Measurements from ENCODE around the gene TSC22D2. TPM values are rescaled to one million over a fixed set of nuclear protein-coding genes. Genes with fewer than 3 reads are reported as not detected.

The TSC22D2 gene
- total RNA-seq, 2 experiments from 2014 or later: 47.3 to 49.3 TPM

- H3K4me3 Mint-ChIP-seq: peak overlapping the region; percentile 92
- Histone ChIP-seq H3K27me3 (ENCODE audit: control insufficient read depth in 1 of 2, insufficient read depth in 2 of 2, low read length in 2 of 2) (no peaks in the 10 kb centered on the region), H3K36me3 (ENCODE audit: insufficient read depth, low read length) (peaks cover 7% of the 10 kb centered on the region), H3K4me1 (ENCODE audit: insufficient read depth, low read length) (peaks cover 9% of the 10 kb centered on the region), H3K4me3 (ENCODE audit: low read length) (peak overlapping the region; percentile 93), H3K9me3 (ENCODE audit: control insufficient read depth in 1 of 2, insufficient read depth in 1 of 2, low read length in 2 of 2) (no peaks in the 10 kb centered on the region), H3K27ac (ENCODE audit: low read depth in 1 of 2, low read length in 2 of 2) (no peak overlapping the region)
- H3K4me1 Mint-ChIP-seq (ENCODE audit: low read depth): peaks cover 60% of the 10 kb centered on the region
- H3K27me3 Mint-ChIP-seq: no peaks in the 10 kb centered on the region
- H3K27ac Mint-ChIP-seq: peak overlapping the region; percentile 80
- peaks cover 43% of the 10 kb centered on the region for H3K36me3 Mint-ChIP-seq (ENCODE audit: low read depth)
- POLR2A ChIA-PET: interaction anchor here (0.9 to 4.9 kb wide), 11 partner anchors 14 to 352 kb away, joined by 3 to 98 read pairs (median 17); partner anchors contain the start of genes EIF2A, ERICH6, SELENOT and SERP1
- TF ChIP-seq CTCF (IDR thresholded peaks at IDR 0.05): no peak
- H3K9me3 Mint-ChIP-seq: no peaks in the 10 kb centered on the region
- CTCF ChIA-PET: interaction anchor here (0.8 to 2.1 kb wide), 12 partner anchors 9 to 135 kb away, joined by 3 to 8 read pairs (median 4); no protein-coding TSS in a partner anchor
- no peak for ATAC-seq (ENCODE audit: poor library complexity)
- peak in 13 of 14 experiments; percentile 4 to 48 (median 25) for DNase-seq
- intact Hi-C loops (cut with DNase I, micrococcal nuclease): loop anchor here (1.0 to 5.0 kb wide), 6 partner anchors 37 to 792 kb away; partner anchors contain the start of gene GPR171 (in 1 of the 2)
Measured at GRCh38 chr3:150410311-150411105, 2.4 kb downstream of the TSC22D2 start.

GRCh38 chr3:150411106-150411460 is 3.0 kb downstream of the TSC22D2 start:
- Mint-ChIP-seq H3K36me3 (ENCODE audit: low read depth) (peaks cover 43% of the 10 kb centered on the region), H3K4me1 (ENCODE audit: low read depth) (peaks cover 65% of the 10 kb centered on the region), H3K4me3 (peak overlapping the region; percentile 92), H3K27me3 (no peaks in the 10 kb centered on the region), H3K27ac (peak overlapping the region; percentile 80), H3K9me3 (no peaks in the 10 kb centered on the region)
- no peak for TF ChIP-seq CTCF (IDR thresholded peaks at IDR 0.05)
- POLR2A ChIA-PET: interaction anchor here (0.9 to 4.9 kb wide), 6 partner anchors 14 to 351 kb away, joined by 3 to 87 read pairs (median 5); partner anchors contain the start of genes EIF2A, SERP1 and SIAH2
- H3K36me3 ChIP-seq (ENCODE audit: insufficient read depth, low read length): peaks cover 9% of the 10 kb centered on the region
- ATAC-seq (ENCODE audit: poor library complexity) (no peak), DNase-seq (no peak)
- H3K4me3 ChIP-seq (ENCODE audit: low read length): peak overlapping the region; percentile 93
- H3K9me3 ChIP-seq (ENCODE audit: control insufficient read depth in 1 of 2, insufficient read depth in 1 of 2, low read length in 2 of 2): no peaks in the 10 kb centered on the region
- peaks cover 11% of the 10 kb centered on the region for H3K4me1 ChIP-seq (ENCODE audit: insufficient read depth, low read length)
- no peak overlapping the region for H3K27ac ChIP-seq (ENCODE audit: low read depth in 1 of 2, low read length in 2 of 2)
- no peaks in the 10 kb centered on the region for H3K27me3 ChIP-seq (ENCODE audit: control insufficient read depth in 1 of 2, insufficient read depth in 2 of 2, low read length in 2 of 2)
- intact Hi-C loops (cut with DNase I, micrococcal nuclease): loop anchor here (1.0 to 5.0 kb wide), 5 partner anchors 36 to 791 kb away; partner anchors contain the start of gene GPR171 (in 1 of the 2)
- CTCF ChIA-PET: interaction anchor here (1.2 to 1.6 kb wide), 2 partner anchors 14 to 28 kb away, joined by 3 read pairs; no protein-coding TSS in a partner anchor

- Mint-ChIP-seq H3K36me3 (ENCODE audit: low read depth) (peaks cover 43% of the 10 kb centered on the region), H3K4me3 (peak overlapping the region; percentile 92), H3K27me3 (no peaks in the 10 kb centered on the region), H3K4me1 (ENCODE audit: low read depth) (peaks cover 67% of the 10 kb centered on the region), H3K9me3 (no peaks in the 10 kb centered on the region), H3K27ac (peak overlapping the region; percentile 80)
- H3K36me3 ChIP-seq (ENCODE audit: insufficient read depth, low read length): peaks cover 9% of the 10 kb centered on the region
- ATAC-seq (ENCODE audit: poor library complexity): no peak
- ChIA-PET CTCF (interaction anchor here (0.9 to 1.6 kb wide), 5 partner anchors 10 to 84 kb away, joined by 3 to 6 read pairs (median 3); no protein-coding TSS in a partner anchor), POLR2A (interaction anchor here (0.6 to 4.9 kb wide), 7 partner anchors 13 to 351 kb away, joined by 3 to 87 read pairs (median 4); partner anchors contain the start of genes EIF2A, SERP1 and SIAH2)
- H3K9me3 ChIP-seq (ENCODE audit: control insufficient read depth in 1 of 2, insufficient read depth in 1 of 2, low read length in 2 of 2): no peaks in the 10 kb centered on the region
- DNase-seq: no peak
- H3K4me3 ChIP-seq (ENCODE audit: low read length): peak overlapping the region; percentile 93
- H3K27me3 ChIP-seq (ENCODE audit: control insufficient read depth in 1 of 2, insufficient read depth in 2 of 2, low read length in 2 of 2): no peaks in the 10 kb centered on the region
- no peak overlapping the region for H3K27ac ChIP-seq (ENCODE audit: low read depth in 1 of 2, low read length in 2 of 2)
- peaks cover 11% of the 10 kb centered on the region for H3K4me1 ChIP-seq (ENCODE audit: insufficient read depth, low read length)
- no peak for TF ChIP-seq CTCF (IDR thresholded peaks at IDR 0.05)
- intact Hi-C loops (cut with DNase I, micrococcal nuclease): loop anchor here (1.0 to 5.0 kb wide), 5 partner anchors 36 to 791 kb away; partner anchors contain the start of gene GPR171 (in 1 of the 2)
Measured at GRCh38 chr3:150411546-150411945, 3.4 kb downstream of the TSC22D2 start.

Measured in CD4-positive, alpha-beta T cell (primary cell).